ENCODE measurements around the gene STK36. TPM values are rescaled to one million over a fixed set of nuclear protein-coding genes. Genes with fewer than 3 reads are reported as not detected.

STK36 gene
- total RNA-seq, 1 experiment from 2014 or later: 48.6 TPM

DNA sequence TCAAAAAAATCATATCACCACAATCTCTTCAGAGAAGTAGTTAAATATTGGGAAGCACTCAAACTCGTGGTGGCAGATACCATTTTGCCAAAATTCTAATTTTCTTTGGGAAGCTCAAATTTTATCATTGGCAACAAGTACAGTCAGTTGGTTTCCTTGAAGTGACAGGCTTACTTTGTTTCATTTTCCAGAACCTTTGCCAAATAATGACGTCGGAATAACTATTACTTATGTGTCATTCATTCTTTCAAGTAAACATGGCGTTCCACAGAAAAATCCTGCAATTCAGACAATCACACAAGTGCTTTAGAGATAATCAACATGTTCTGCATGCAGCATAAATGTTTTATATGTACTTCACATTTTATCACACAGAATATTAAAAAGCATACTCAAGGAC, 44.2 kb downstream of the STK36 start:
- BruUV-seq (replicated peaks): no TSS peak
- in situ Hi-C loops (cut with HindIII; ENCODE audit: low pct_unique_long_range_greater_than_20kb, low sequenced_read_pairs): no loop called here

DNA sequence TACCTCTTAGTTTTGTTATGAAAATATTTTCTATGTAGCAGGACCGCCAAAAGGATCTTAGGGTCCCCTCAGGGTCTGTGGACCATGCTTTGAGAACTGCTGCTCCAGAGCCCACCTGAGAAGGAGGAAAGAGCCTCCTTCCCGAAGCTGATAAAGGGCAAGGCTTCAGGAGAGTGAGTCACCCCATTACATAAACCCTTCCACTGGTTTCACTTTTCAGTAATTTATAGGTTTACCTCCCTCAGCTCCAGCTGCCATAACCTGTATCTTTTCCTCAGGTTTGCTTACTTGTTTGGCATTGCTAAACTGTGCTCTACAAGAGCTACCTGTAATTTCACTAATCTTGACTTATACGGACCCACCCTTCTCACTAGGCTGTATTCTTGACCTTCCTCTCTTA, 45.4 kb downstream of the STK36 start:
- BruUV-seq (replicated peaks): no TSS peak
- Histone ChIP-seq H3K27ac (ENCODE audit: low read length) (no peak overlapping the region), H3K36me3 (ENCODE audit: control insufficient read depth, insufficient read depth, low read length) (no peaks in the 10 kb centered on the region; the same call in 1 of the 2 replicates), H3K4me3 (ENCODE audit: low read depth in 2 of 2, low read length in 2 of 2) (no peak overlapping the region), H3K9me3 (ENCODE audit: control insufficient read depth, insufficient read depth, low read depth, low read length) (no peaks in the 10 kb centered on the region), H3K4me1 (ENCODE audit: control insufficient read depth, insufficient read depth, low read length) (peaks cover 17% of the 10 kb centered on the region), H3K27me3 (ENCODE audit: control insufficient read depth, insufficient read depth, low read length) (no peaks in the 10 kb centered on the region)
- no peak for DNase-seq (ENCODE audit: low read depth, low spot score)
- ATAC-seq: peak; percentile 72
- TF ChIP-seq SIN3A (IDR thresholded peaks at IDR 0.05; ENCODE audit: borderline replicate concordance, insufficient read depth, low read depth, low read length) (no peak), TCF7L2 (IDR thresholded peaks at IDR 0.05; ENCODE audit: low read depth, low read length) (no peak), POLR2AphosphoS5 (IDR thresholded peaks at IDR 0.05; ENCODE audit: low read depth, low read length) (no peak)
- TF ChIP-seq, protein P1, sequence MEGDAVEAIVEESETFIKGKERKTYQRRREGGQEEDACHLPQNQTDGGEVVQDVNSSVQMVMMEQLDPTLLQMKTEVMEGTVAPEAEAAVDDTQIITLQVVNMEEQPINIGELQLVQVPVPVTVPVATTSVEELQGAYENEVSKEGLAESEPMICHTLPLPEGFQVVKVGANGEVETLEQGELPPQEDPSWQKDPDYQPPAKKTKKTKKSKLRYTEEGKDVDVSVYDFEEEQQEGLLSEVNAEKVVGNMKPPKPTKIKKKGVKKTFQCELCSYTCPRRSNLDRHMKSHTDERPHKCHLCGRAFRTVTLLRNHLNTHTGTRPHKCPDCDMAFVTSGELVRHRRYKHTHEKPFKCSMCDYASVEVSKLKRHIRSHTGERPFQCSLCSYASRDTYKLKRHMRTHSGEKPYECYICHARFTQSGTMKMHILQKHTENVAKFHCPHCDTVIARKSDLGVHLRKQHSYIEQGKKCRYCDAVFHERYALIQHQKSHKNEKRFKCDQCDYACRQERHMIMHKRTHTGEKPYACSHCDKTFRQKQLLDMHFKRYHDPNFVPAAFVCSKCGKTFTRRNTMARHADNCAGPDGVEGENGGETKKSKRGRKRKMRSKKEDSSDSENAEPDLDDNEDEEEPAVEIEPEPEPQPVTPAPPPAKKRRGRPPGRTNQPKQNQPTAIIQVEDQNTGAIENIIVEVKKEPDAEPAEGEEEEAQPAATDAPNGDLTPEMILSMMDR (IDR thresholded peaks at IDR 0.05): no peak
- TF ChIP-seq, protein P2, sequence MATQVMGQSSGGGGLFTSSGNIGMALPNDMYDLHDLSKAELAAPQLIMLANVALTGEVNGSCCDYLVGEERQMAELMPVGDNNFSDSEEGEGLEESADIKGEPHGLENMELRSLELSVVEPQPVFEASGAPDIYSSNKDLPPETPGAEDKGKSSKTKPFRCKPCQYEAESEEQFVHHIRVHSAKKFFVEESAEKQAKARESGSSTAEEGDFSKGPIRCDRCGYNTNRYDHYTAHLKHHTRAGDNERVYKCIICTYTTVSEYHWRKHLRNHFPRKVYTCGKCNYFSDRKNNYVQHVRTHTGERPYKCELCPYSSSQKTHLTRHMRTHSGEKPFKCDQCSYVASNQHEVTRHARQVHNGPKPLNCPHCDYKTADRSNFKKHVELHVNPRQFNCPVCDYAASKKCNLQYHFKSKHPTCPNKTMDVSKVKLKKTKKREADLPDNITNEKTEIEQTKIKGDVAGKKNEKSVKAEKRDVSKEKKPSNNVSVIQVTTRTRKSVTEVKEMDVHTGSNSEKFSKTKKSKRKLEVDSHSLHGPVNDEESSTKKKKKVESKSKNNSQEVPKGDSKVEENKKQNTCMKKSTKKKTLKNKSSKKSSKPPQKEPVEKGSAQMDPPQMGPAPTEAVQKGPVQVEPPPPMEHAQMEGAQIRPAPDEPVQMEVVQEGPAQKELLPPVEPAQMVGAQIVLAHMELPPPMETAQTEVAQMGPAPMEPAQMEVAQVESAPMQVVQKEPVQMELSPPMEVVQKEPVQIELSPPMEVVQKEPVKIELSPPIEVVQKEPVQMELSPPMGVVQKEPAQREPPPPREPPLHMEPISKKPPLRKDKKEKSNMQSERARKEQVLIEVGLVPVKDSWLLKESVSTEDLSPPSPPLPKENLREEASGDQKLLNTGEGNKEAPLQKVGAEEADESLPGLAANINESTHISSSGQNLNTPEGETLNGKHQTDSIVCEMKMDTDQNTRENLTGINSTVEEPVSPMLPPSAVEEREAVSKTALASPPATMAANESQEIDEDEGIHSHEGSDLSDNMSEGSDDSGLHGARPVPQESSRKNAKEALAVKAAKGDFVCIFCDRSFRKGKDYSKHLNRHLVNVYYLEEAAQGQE (IDR thresholded peaks at IDR 0.05; ENCODE audit: insufficient read depth in 1 of 2, low read depth in 2 of 2, low read length in 1 of 2): no peak
- in situ Hi-C loops (cut with HindIII; ENCODE audit: low pct_unique_long_range_greater_than_20kb, low sequenced_read_pairs) (no loop called here), intact Hi-C loops (cut with micrococcal nuclease; ENCODE audit: unreplicated experiment) (no loop called here)
- POLR2A ChIA-PET: no interaction called here
- CTCF ChIA-PET: interaction anchor here (0.7 to 1.4 kb wide), 2 partner anchors 10 to 159 kb away, joined by 3 read pairs; no protein-coding TSS in a partner anchor

More for the DNA sequence above, 44.2 kb downstream of the STK36 start:
- no peaks in the 10 kb centered on the region for H3K27me3 ChIP-seq (ENCODE audit: control insufficient read depth, insufficient read depth, low read length)
- no peak for DNase-seq (ENCODE audit: low read depth, low spot score)
- no peak for ATAC-seq
- H3K9me3 ChIP-seq (ENCODE audit: control insufficient read depth, insufficient read depth, low read depth, low read length): no peaks in the 10 kb centered on the region
- CTCF ChIA-PET: no interaction called here
- H3K27ac ChIP-seq (ENCODE audit: low read length): no peak overlapping the region
- intact Hi-C loops (cut with micrococcal nuclease; ENCODE audit: unreplicated experiment): no loop called here
- POLR2A ChIA-PET: no interaction called here
- TF ChIP-seq SIN3A (IDR thresholded peaks at IDR 0.05; ENCODE audit: borderline replicate concordance, insufficient read depth, low read depth, low read length): no peak
- TF ChIP-seq, protein P2 (IDR thresholded peaks at IDR 0.05; ENCODE audit: insufficient read depth in 1 of 2, low read depth in 2 of 2, low read length in 1 of 2): no peak
- no peak for TF ChIP-seq POLR2AphosphoS5 (IDR thresholded peaks at IDR 0.05; ENCODE audit: low read depth, low read length)
- TF ChIP-seq TCF7L2 (IDR thresholded peaks at IDR 0.05; ENCODE audit: low read depth, low read length): no peak
- TF ChIP-seq, protein P1 (IDR thresholded peaks at IDR 0.05): no peak
- peaks cover 4% of the 10 kb centered on the region for H3K36me3 ChIP-seq (ENCODE audit: control insufficient read depth, insufficient read depth, low read length)
- H3K4me1 ChIP-seq (ENCODE audit: control insufficient read depth, insufficient read depth, low read length): peaks cover 26% of the 10 kb centered on the region
- H3K4me3 ChIP-seq (ENCODE audit: low read depth in 2 of 2, low read length in 2 of 2): no peak overlapping the region
